ENCODE results near the gene LIPH. TPM values are rescaled to one million over a fixed set of nuclear protein-coding genes. Genes with fewer than 3 reads are reported as not detected.
"Not testable (repeated sequence)": the region's sequence is repeated elsewhere in the genome, so short reads cannot be mapped to it uniquely, and the experiment has no call there.

LIPH gene
- total and polyA plus RNA-seq, 2 experiments from 2014 or later, result 1.5 to 2.3 TPM

DNA sequence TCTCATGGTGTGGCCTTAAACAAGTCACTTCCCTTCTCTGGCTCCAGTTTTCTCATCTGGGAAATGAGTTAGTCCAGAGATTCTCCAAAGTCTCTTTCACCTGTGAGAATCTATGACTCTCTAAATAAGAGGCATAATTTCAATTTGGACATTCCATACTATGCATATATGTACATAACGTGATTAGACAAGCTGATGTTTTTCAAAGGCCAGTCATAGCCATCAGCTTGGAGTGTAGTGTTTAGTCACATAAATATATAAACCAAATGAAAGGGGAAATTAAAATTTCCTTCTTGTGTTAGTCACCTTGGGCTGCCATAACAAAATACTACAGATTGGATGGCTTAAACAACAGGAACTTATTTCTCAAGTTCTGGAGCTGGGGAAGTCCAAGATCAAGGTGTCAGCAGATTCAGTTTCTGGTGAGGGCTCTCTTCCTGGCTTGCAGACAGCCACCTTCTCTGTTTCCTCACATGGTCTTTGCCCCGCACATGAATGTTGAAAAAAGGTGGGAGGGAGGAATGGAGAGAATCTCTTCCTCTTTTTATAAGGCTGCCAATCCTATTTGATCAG is 72.9 kb downstream of the LIPH start:
- no peaks in the 10 kb centered on the region for H3K4me1 ChIP-seq (ENCODE audit: low read depth)

GRCh38 chr3:185477316-185477715 is 75.1 kb downstream of the LIPH start:
- no peak for TF ChIP-seq CTCF (IDR thresholded peaks at IDR 0.05; ENCODE audit: low read depth, low read length)
- H3K9me3 ChIP-seq (ENCODE audit: low read depth), result no peaks in the 10 kb centered on the region
- peaks cover 31% of the 10 kb centered on the region for H3K36me3 ChIP-seq
- DNase-seq (ENCODE audit: low read depth in 1 of 2, low spot score in 1 of 2), result no peak
- H3K27ac ChIP-seq, result no peak overlapping the region
- no peaks in the 10 kb centered on the region for H3K4me1 ChIP-seq (ENCODE audit: low read depth)
- H3K4me3 ChIP-seq, result no peak overlapping the region
- H3K27me3 ChIP-seq, result no peaks in the 10 kb centered on the region

More for the DNA sequence above, 72.9 kb downstream of the LIPH start:
- H3K27me3 ChIP-seq, result no peaks in the 10 kb centered on the region
- no peak overlapping the region for H3K4me3 ChIP-seq
- peaks cover 35% of the 10 kb centered on the region for H3K36me3 ChIP-seq
- TF ChIP-seq CTCF (IDR thresholded peaks at IDR 0.05; ENCODE audit: low read depth, low read length), result no peak
- H3K9me3 ChIP-seq (ENCODE audit: low read depth), result no peaks in the 10 kb centered on the region
- no peak overlapping the region for H3K27ac ChIP-seq
- no peak for DNase-seq (ENCODE audit: low read depth in 1 of 2, low spot score in 1 of 2)

GRCh38 chr3:185474922-185475321 is 77.5 kb downstream of the LIPH start:
- H3K36me3 ChIP-seq, result peaks cover 20% of the 10 kb centered on the region
- H3K27me3 ChIP-seq; H3K9me3 ChIP-seq (ENCODE audit: low read depth); H3K27ac ChIP-seq; H3K4me1 ChIP-seq (ENCODE audit: low read depth); DNase-seq (ENCODE audit: low read depth in 1 of 2, low spot score in 1 of 2); H3K4me3 ChIP-seq: not testable (repeated sequence)

GRCh38 chr3:185473290-185473815 is 79.0 kb downstream of the LIPH start:
- H3K27ac ChIP-seq, result no peak overlapping the region
- no peak for TF ChIP-seq CTCF (IDR thresholded peaks at IDR 0.05; ENCODE audit: low read depth, low read length)
- H3K9me3 ChIP-seq (ENCODE audit: low read depth), result no peaks in the 10 kb centered on the region
- peaks cover 19% of the 10 kb centered on the region for H3K36me3 ChIP-seq
- peak in 1 of 2 donors; percentile 3 for DNase-seq (ENCODE audit: low read depth in 1 of 2, low spot score in 1 of 2)
- H3K27me3 ChIP-seq, result no peaks in the 10 kb centered on the region
- no peaks in the 10 kb centered on the region for H3K4me1 ChIP-seq (ENCODE audit: low read depth)
- no peak overlapping the region for H3K4me3 ChIP-seq

DNA sequence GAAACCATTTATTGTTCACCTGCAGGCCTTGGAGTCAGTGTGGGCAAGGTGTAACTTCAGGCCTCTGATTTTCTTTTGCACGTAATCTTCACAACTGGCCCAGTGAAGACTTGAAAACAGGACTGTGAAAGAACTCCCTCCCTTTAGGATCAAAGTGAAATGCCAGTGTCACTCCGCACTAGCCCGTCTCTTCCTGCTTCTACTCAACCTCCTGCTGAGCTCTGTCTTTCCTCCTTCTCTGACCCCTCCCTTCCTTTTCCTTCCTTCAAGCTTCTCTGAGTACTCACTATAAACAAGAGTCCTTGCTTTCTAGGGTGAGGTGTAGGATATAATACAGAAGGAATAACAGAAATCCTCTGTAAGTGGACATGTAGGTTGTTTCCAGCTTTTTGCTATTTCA is 82.1 kb downstream of the LIPH start:
- H3K27me3 ChIP-seq, result no peaks in the 10 kb centered on the region
- DNase-seq (ENCODE audit: low read depth in 1 of 2, low spot score in 1 of 2), result no peak
- H3K4me1 ChIP-seq (ENCODE audit: low read depth), result no peaks in the 10 kb centered on the region
- H3K4me3 ChIP-seq, result no peak overlapping the region
- peaks cover 12% of the 10 kb centered on the region for H3K36me3 ChIP-seq
- no peak overlapping the region for H3K27ac ChIP-seq
- no peaks in the 10 kb centered on the region for H3K9me3 ChIP-seq (ENCODE audit: low read depth)
- TF ChIP-seq CTCF (IDR thresholded peaks at IDR 0.05; ENCODE audit: low read depth, low read length), result no peak

DNA sequence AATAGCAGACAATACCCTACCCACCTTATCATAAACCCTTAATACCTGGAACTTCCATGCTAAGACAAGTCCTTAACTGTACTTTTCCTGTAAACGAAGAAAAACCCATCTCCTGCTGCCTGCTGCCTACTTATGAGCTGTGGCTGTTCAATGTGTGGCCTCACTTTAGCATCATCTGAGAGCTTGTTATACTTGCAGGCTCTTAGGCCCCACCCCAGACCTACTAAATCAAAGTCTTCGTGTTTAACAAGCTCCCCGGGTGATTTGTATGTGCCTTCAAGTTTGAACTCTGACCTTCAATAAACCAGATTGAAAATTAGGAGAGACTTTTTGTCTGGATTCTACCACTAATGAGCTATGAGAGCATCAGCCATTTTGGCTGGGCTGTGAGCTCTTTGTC is 82.8 kb downstream of the LIPH start:
- DNase-seq (ENCODE audit: low read depth in 1 of 2, low spot score in 1 of 2), result no peak
- no peaks in the 10 kb centered on the region for H3K27me3 ChIP-seq
- no peak for TF ChIP-seq CTCF (IDR thresholded peaks at IDR 0.05; ENCODE audit: low read depth, low read length)
- H3K4me3 ChIP-seq, result no peak overlapping the region
- H3K27ac ChIP-seq, result no peak overlapping the region
- H3K36me3 ChIP-seq, result peaks cover 12% of the 10 kb centered on the region
- H3K4me1 ChIP-seq (ENCODE audit: low read depth), result no peaks in the 10 kb centered on the region
- no peaks in the 10 kb centered on the region for H3K9me3 ChIP-seq (ENCODE audit: low read depth)

DNA sequence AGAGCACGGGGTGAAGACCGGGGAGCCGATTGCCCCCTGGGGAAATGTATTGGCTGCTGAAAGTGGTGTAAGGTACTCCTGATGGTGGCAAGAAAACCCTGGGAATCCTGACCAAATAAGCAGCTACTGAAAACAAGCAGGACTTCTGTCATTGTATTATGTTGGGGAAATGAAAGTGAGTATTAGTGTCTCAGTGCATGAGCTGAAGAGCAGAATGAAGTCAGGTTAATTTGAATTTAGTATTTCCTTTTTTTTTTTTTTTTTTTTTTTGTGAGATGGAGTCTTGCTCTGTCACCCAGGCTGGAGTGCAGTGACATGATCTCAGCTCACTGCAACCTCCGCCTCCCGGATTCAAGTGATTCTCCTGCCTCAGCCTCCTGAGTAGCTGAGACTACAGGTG is 86.3 kb downstream of the LIPH start:
- not testable (repeated sequence) for H3K27me3 ChIP-seq; H3K4me1 ChIP-seq (ENCODE audit: low read depth); DNase-seq (ENCODE audit: low read depth in 1 of 2, low spot score in 1 of 2)

More for the DNA sequence above, 86.3 kb downstream of the LIPH start:
- not testable (repeated sequence) for H3K36me3 ChIP-seq; H3K9me3 ChIP-seq (ENCODE audit: low read depth); H3K4me3 ChIP-seq; H3K27ac ChIP-seq

Data from cardiac muscle cell (in vitro differentiated cells and primary cell).